IMR-90 (cell line): ENCODE data around the gene SLC7A6.

Source experiments
- RAD21 ChIP-seq: IDR thresholded peaks from 2 replicates; pipeline ENCODE4 v1.6.1; 2012; ENCODE audit warnings: low read length, improper control_type of control experiment
- TF ChIP-seq, protein P1 (sequence below): fragments of 150-350 bp; IDR thresholded peaks from 2 replicates; pipeline ENCODE4 v1.6.1; 2016; ENCODE audit warnings: low read depth, mild to moderate bottlenecking, low read length, moderate library complexity, borderline replicate concordance

DNA sequence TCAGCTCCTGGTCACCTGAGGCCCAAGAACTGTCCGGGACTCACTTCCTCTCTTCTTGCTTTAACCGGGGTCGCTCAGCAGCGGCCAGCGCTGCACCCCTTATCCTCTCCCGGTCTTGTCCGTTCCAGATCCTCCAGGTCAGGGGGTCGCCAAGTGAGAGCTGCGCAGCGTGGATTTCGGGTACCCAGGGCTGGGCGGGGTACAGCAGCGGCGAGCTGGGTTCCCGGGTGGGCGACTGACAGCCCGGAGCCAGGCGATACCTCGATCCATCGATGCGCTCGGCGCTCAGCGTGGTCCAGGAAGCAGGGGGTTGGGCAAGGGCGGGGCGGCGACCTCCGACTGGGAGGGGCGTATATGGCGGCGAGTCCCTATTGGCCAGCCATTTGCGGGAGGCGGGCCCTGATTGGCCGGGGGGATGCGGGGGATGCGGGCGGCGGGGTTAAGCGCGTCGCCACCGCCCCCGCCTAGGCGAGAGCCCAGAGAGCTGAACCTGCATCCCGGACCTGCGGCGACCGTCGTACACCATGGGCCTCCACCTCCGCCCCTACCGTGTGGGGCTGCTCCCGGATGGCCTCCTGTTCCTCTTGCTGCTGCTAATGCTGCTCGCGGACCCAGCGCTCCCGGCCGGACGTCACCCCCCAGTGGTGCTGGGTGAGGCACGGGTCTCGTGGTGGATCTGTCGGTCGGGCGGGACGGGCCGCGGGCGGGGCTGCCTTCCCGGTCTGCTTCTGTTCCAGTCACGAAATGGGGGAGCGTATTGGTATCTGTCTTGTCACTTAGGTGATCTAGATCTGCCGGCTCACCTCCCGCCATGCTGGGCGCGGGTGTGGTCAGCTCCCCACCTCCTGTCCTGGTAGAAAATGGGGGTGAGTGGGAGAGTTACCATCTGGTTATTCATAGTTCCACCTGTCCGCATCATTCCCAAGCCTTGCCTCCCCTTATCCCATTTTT, 19.1 kb upstream of the SLC7A6 start, which contains the start of gene PLA2G15:
- TF ChIP-seq, protein P1, sequence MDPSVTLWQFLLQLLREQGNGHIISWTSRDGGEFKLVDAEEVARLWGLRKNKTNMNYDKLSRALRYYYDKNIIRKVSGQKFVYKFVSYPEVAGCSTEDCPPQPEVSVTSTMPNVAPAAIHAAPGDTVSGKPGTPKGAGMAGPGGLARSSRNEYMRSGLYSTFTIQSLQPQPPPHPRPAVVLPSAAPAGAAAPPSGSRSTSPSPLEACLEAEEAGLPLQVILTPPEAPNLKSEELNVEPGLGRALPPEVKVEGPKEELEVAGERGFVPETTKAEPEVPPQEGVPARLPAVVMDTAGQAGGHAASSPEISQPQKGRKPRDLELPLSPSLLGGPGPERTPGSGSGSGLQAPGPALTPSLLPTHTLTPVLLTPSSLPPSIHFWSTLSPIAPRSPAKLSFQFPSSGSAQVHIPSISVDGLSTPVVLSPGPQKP, result no peak
- no peak for TF ChIP-seq RAD21
